Measurements from ENCODE around the gene BCAM.
"Not testable (repeated sequence)": the region's sequence is repeated elsewhere in the genome, so short reads cannot be mapped to it uniquely, and the experiment has no call there.

The BCAM gene

DNA sequence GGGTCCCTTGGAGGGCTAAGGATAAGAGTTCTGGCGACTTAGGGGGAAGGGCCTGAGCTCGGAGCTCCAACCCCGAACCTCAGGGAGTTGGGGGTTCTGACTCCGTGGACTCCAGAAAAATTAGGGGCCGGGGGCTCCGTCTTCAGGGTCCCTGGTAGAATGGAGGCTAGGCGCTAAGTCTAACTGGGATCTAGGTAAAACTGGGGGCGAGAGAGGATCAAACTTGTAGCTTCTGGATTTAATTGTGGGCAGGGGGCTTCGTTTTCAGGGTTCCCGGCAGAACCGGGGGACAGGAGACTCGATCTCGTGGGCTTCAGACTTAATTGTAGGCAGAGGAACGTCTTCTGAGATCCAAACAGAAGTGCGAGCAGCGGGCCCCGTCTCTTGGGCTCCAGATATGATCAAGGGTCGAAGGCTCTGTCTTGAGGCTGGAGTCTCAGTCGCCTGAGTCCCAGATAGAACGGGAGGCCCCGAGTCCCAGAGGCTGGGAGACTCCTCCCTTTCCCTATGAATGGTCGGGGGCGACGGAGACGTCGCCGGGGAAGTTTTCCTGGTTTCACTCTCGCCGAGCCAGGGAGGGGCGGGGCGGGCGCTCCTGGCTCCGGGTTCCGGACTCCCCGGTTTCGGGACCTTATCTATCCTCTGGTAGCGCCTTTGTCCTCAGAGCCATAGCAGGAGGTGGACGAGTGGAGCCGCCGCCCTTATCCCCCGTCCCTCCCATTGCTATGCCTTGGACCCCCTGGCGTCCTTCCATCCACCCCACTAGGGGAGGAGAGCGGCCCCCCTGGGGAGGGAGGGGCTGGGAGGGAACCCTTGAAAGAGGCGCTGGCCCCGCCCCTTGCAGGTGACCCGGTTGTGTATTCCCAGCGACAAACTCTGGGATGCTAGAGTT lies 38.5 kb downstream of the BCAM start:
- H3K36me3 ChIP-seq: no peaks in the 10 kb centered on the region; the same call in 1 of the 2 replicates
- no peak for TF ChIP-seq Cebpa-rat (IDR thresholded peaks at IDR 0.05)
- peak overlapping the region; percentile 99 for H3K4me3 ChIP-seq
- peak overlapping the region; percentile 98 for H3K9ac ChIP-seq
- H3K27me3 ChIP-seq: no peaks in the 10 kb centered on the region
- H3K4me1 ChIP-seq: peaks cover 58% of the 10 kb centered on the region
- H3K9me3 ChIP-seq: no peaks in the 10 kb centered on the region
- peaks cover 47% of the 10 kb centered on the region for H4K20me1 ChIP-seq
- H3K27ac ChIP-seq: peak overlapping the region; percentile 99
- H3K4me2 ChIP-seq: peak overlapping the region; percentile 99

- H3K27me3 ChIP-seq: no peaks in the 10 kb centered on the region
- H3K4me1 ChIP-seq: peaks cover 64% of the 10 kb centered on the region
- H3K4me2 ChIP-seq: peak overlapping the region; percentile 99
- H3K36me3 ChIP-seq: peaks cover 5% of the 10 kb centered on the region; the same call in 1 of the 2 replicates
- H3K4me3 ChIP-seq: peak overlapping the region; percentile 99
- H3K27ac ChIP-seq: peak overlapping the region; percentile 99
- H3K9me3 ChIP-seq: no peaks in the 10 kb centered on the region
- H4K20me1 ChIP-seq: peaks cover 55% of the 10 kb centered on the region
- TF ChIP-seq Cebpa-rat (IDR thresholded peaks at IDR 0.05): no peak
- H3K9ac ChIP-seq: peak overlapping the region; percentile 98
Observed at GRCh38 chr19:44848036-44848811, 39.3 kb downstream of the BCAM start.

DNA sequence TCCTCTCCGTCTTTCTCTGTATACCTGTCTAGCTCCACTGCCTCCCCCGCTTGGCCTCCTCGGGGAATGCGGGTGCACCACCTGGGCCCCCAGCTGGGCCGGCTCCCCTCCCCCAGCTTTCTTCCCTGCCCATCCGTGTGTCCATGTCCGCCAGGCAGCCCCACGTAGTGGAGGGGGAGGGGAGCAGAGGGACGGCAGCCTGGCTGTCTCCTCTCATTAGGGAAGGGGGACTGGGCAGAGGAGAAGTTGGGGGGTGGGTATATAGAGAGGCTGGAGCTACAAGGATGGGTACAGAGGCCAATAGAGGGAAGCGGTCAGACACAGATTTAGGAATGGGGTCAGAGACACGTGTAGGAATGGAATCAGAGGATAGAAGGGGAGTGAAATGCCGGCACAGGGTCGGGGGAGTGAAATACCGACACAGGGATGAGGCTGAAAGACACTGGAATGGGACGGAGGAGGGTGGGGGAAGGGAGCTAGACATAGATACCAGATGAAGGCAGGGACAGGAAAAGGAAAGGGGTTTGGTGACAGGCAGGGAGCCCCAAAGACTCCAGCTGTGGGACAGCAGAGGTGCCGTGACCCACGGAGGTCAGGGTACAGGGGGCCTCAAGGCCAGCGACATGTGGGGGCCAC lies 40.0 kb downstream of the BCAM start:
- Histone ChIP-seq H3K4me2 (peak overlapping the region; percentile 99), H3K27ac (peak overlapping the region; percentile 99), H3K4me1 (peaks cover 64% of the 10 kb centered on the region), H3K27me3 (no peaks in the 10 kb centered on the region), H4K20me1 (peaks cover 61% of the 10 kb centered on the region), H3K9ac (peak overlapping the region; percentile 98), H3K9me3 (no peaks in the 10 kb centered on the region), H3K4me3 (peak overlapping the region; percentile 99), H3K36me3 (peaks cover 11% of the 10 kb centered on the region; the same call in 1 of the 2 replicates)
- TF ChIP-seq Cebpa-rat (IDR thresholded peaks at IDR 0.05): no peak

DNA sequence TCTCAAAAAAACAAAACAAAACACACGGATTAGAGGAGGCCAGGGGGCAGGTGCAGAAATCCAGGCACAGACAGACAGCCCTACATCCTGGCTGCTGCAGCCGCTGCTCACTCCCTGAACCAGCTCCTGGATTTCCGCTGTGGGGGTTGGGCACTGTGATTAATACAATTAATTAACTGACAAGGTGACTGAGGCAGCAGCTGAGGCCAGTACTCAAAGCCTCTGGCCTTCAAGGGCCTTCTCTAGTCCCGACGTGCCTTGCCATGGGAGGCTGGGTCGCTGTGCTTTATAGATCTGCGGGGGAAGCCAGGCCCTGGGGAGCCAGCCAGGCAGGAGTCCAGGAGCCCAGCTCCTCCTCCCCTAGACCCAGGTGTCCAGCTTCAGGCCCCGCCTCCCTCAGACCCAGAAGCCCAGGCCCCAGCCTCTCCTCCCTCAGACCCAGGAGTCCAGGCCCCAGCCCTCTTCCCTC lies 41.8 kb downstream of the BCAM start:
- Histone ChIP-seq H3K27me3 (no peaks in the 10 kb centered on the region), H3K4me2 (peak overlapping the region; percentile 99), H3K4me3 (no peak overlapping the region), H3K36me3 (peaks cover 23% of the 10 kb centered on the region; the same call in 1 of the 2 replicates), H4K20me1 (peaks cover 75% of the 10 kb centered on the region), H3K27ac (peak overlapping the region; percentile 99), H3K9me3 (no peaks in the 10 kb centered on the region), H3K4me1 (peaks cover 59% of the 10 kb centered on the region), H3K9ac (peak overlapping the region; percentile 69)
- no peak for TF ChIP-seq Cebpa-rat (IDR thresholded peaks at IDR 0.05)

GRCh38 chr19:44851427-44851826 lies 42.5 kb downstream of the BCAM start:
- no peaks in the 10 kb centered on the region for H3K27me3 ChIP-seq
- TF ChIP-seq Cebpa-rat (IDR thresholded peaks at IDR 0.05): no peak
- H3K4me2 ChIP-seq: peak overlapping the region; percentile 99
- H3K36me3 ChIP-seq: peaks cover 23% of the 10 kb centered on the region; the same call in 1 of the 2 replicates
- no peaks in the 10 kb centered on the region for H3K9me3 ChIP-seq
- peak overlapping the region; percentile 69 for H3K9ac ChIP-seq
- H3K27ac ChIP-seq: peak overlapping the region; percentile 99
- H3K4me3 ChIP-seq: no peak overlapping the region
- H3K4me1 ChIP-seq: peaks cover 66% of the 10 kb centered on the region
- H4K20me1 ChIP-seq: peaks cover 81% of the 10 kb centered on the region

- Histone ChIP-seq H3K27me3 (no peaks in the 10 kb centered on the region), H3K9ac (no peak overlapping the region), H3K9me3 (no peaks in the 10 kb centered on the region), H3K4me1 (peaks cover 55% of the 10 kb centered on the region), H3K4me3 (no peak overlapping the region), H3K4me2 (peak overlapping the region; percentile 78), H3K36me3 (peaks cover 43% of the 10 kb centered on the region), H4K20me1 (peaks cover 89% of the 10 kb centered on the region), H3K27ac (peak overlapping the region; percentile 83)
- TF ChIP-seq Cebpa-rat (IDR thresholded peaks at IDR 0.05): no peak
Observed at GRCh38 chr19:44855606-44856005, 46.7 kb downstream of the BCAM start.

GRCh38 chr19:44856421-44857083 lies 47.6 kb downstream of the BCAM start:
- TF ChIP-seq Cebpa-rat (IDR thresholded peaks at IDR 0.05): no peak
- peaks cover 53% of the 10 kb centered on the region for H3K36me3 ChIP-seq
- no peaks in the 10 kb centered on the region for H3K27me3 ChIP-seq
- peaks cover 45% of the 10 kb centered on the region for H3K4me1 ChIP-seq
- H3K4me3 ChIP-seq: peak overlapping the region; percentile 30; the same call in 1 of the 2 replicates
- H3K9me3 ChIP-seq: no peaks in the 10 kb centered on the region
- peak overlapping the region; percentile 60; the same call in 1 of the 2 replicates for H3K9ac ChIP-seq
- H3K27ac ChIP-seq: peak overlapping the region; percentile 83
- H3K4me2 ChIP-seq: peak overlapping the region; percentile 78
- H4K20me1 ChIP-seq: peaks cover 79% of the 10 kb centered on the region

- no peak overlapping the region for H3K9ac ChIP-seq
- peaks cover 72% of the 10 kb centered on the region for H4K20me1 ChIP-seq
- no peak for TF ChIP-seq Cebpa-rat (IDR thresholded peaks at IDR 0.05)
- H3K4me2 ChIP-seq: no peak overlapping the region
- H3K27ac ChIP-seq: no peak overlapping the region
- no peaks in the 10 kb centered on the region for H3K9me3 ChIP-seq
- no peak overlapping the region for H3K4me3 ChIP-seq
- no peaks in the 10 kb centered on the region for H3K27me3 ChIP-seq
- H3K4me1 ChIP-seq: peaks cover 33% of the 10 kb centered on the region
- H3K36me3 ChIP-seq: peaks cover 62% of the 10 kb centered on the region
Observed at GRCh38 chr19:44857837-44858236, 48.9 kb downstream of the BCAM start.

GRCh38 chr19:44861576-44861975 lies 52.7 kb downstream of the BCAM start:
- not testable (repeated sequence) for H3K27ac ChIP-seq, H3K9ac ChIP-seq, H3K9me3 ChIP-seq, H3K4me3 ChIP-seq, H3K27me3 ChIP-seq, H3K4me2 ChIP-seq
- Histone ChIP-seq H3K36me3 (peaks cover 67% of the 10 kb centered on the region), H4K20me1 (peaks cover 68% of the 10 kb centered on the region), H3K4me1 (peaks cover 16% of the 10 kb centered on the region)
